H9 (cell line): ENCODE measurements around the gene MED13L. TPM values are rescaled to one million over a fixed set of nuclear protein-coding genes. Genes with fewer than 3 reads are reported as not detected.

Experiments used
- DNase-seq: peaks from one replicate; pipeline ENCODE4 v3.0.0-alpha.2; 2017
- H2AFZ ChIP-seq: one replicate; pipeline ENCODE4 v1.6.1; 2013; ENCODE audit warnings: mild to moderate bottlenecking, low read length, control low read depth, moderate library complexity
- H2AK5ac ChIP-seq: 2 replicates; pipeline ENCODE4 v1.6.1; 2013; ENCODE audit warnings: low read length, control low read depth, mixed read lengths; ENCODE audit not compliant: insufficient read length
- H2BK120ac ChIP-seq: one replicate; pipeline ENCODE4 v1.6.1; 2013; ENCODE audit warnings: low read depth, mild to moderate bottlenecking, low read length, control low read depth, inconsistent platforms; ENCODE audit not compliant: poor library complexity, severe bottlenecking
- H2BK12ac ChIP-seq: 2 replicates; pipeline ENCODE4 v1.6.1; 2013; ENCODE audit warnings: low read length, control low read depth, mixed read lengths, low read depth; ENCODE audit not compliant: insufficient read length
- H2BK15ac ChIP-seq: 2 replicates; pipeline ENCODE4 v1.6.1; 2013; ENCODE audit warnings: low read depth, low read length, control low read depth
- H2BK20ac ChIP-seq: one replicate; pipeline ENCODE4 v1.6.1; 2013; ENCODE audit warnings: low read depth, mild to moderate bottlenecking, low read length, control low read depth, inconsistent platforms; ENCODE audit not compliant: poor library complexity, severe bottlenecking
- H2BK5ac ChIP-seq: 2 replicates; pipeline ENCODE4 v1.6.1; 2013; ENCODE audit warnings: low read length, control low read depth, mixed read lengths; ENCODE audit not compliant: insufficient read length
- H3K14ac ChIP-seq: 2 replicates; pipeline ENCODE4 v1.6.1; 2013; ENCODE audit warnings: low read length, control low read depth; ENCODE audit not compliant: insufficient read depth
- H3K18ac ChIP-seq: 2 replicates; pipeline ENCODE4 v1.6.1; 2013; ENCODE audit warnings: low read depth, mild to moderate bottlenecking, mixed read lengths, low read length, control low read depth; ENCODE audit not compliant: insufficient read length
- H3K23ac ChIP-seq: 2 replicates; pipeline ENCODE4 v1.6.1; 2013; ENCODE audit warnings: low read length, control low read depth, mixed read lengths, low read depth; ENCODE audit not compliant: insufficient read length
- H3K23me2 ChIP-seq: 2 replicates; pipeline ENCODE4 v1.6.1; 2013; ENCODE audit warnings: low read depth, mild to moderate bottlenecking, mixed read lengths, low read length, control low read depth; ENCODE audit not compliant: insufficient read length, poor library complexity, severe bottlenecking
- H3K27ac ChIP-seq: 2 replicates; pipeline ENCODE4 v1.5.1; 2013; ENCODE audit warnings: low read length, control low read depth, mixed read lengths, low read depth; ENCODE audit not compliant: insufficient read length
- H3K27me3 ChIP-seq: 2 replicates; pipeline ENCODE4 v1.6.1; 2013; ENCODE audit warnings: low read length, control low read depth, inconsistent platforms; ENCODE audit not compliant: insufficient read depth
- H3K4ac ChIP-seq: 2 replicates; pipeline ENCODE4 v1.6.1; 2013; ENCODE audit warnings: low read depth, mild to moderate bottlenecking, control low read depth, inconsistent platforms, low read length, moderate library complexity
- H3K4me1 ChIP-seq: 2 replicates; pipeline ENCODE4 v1.6.1; 2013; ENCODE audit warnings: low read length, control low read depth, inconsistent platforms; ENCODE audit not compliant: insufficient read depth
- H3K4me2 ChIP-seq: 2 replicates; pipeline ENCODE4 v1.6.1; 2013; ENCODE audit warnings: low read length, control low read depth, mixed read lengths; ENCODE audit not compliant: insufficient read length, insufficient read depth
- H3K56ac ChIP-seq: 2 replicates; pipeline ENCODE4 v1.6.1; 2013; ENCODE audit warnings: low read depth, mild to moderate bottlenecking, mixed read lengths, low read length, control low read depth; ENCODE audit not compliant: insufficient read length
- H3K79me1 ChIP-seq: 2 replicates; pipeline ENCODE4 v1.6.1; 2013; ENCODE audit warnings: low read depth, mild to moderate bottlenecking, moderate library complexity, low read length, control low read depth, inconsistent platforms; ENCODE audit not compliant: insufficient read depth, poor library complexity, severe bottlenecking
- H3K79me2 ChIP-seq: 2 replicates; pipeline ENCODE4 v1.6.1; 2013; ENCODE audit warnings: low read length, control low read depth, inconsistent platforms; ENCODE audit not compliant: insufficient read depth
- H3K9ac ChIP-seq: 2 replicates; pipeline ENCODE4 v1.6.1; 2013; ENCODE audit warnings: low read length, control low read depth, mixed read lengths; ENCODE audit not compliant: insufficient read length; ENCODE audit errors: extremely low read depth
- H3K9me3 ChIP-seq: one replicate; pipeline ENCODE4 v1.6.1; 2013; ENCODE audit warnings: low read depth, low read length, inconsistent platforms; ENCODE audit not compliant: control insufficient read depth
- H3T11ph ChIP-seq: one replicate; pipeline ENCODE4 v1.6.1; 2013; ENCODE audit warnings: mild to moderate bottlenecking, low read length, control low read depth, inconsistent platforms
- H4K20me1 ChIP-seq: one replicate; pipeline ENCODE4 v1.6.1; 2013; ENCODE audit not compliant: control insufficient read depth, insufficient read length, insufficient read depth
- H4K5ac ChIP-seq: 2 replicates; pipeline ENCODE4 v1.6.1; 2013; ENCODE audit warnings: low read depth, mild to moderate bottlenecking, mixed read lengths, low read length, control low read depth; ENCODE audit not compliant: insufficient read length
- H4K8ac ChIP-seq: replicated peaks from 2 replicates; pipeline ENCODE4 v1.6.1; 2013; ENCODE audit warnings: low read length, control low read depth, mixed read lengths, low read depth; ENCODE audit not compliant: insufficient read length
- H4K91ac ChIP-seq: 2 replicates; pipeline ENCODE4 v1.6.1; 2013; ENCODE audit warnings: low read depth, mild to moderate bottlenecking, moderate library complexity, mixed read lengths, low read length, control low read depth; ENCODE audit not compliant: insufficient read length
- H3K27ac Mint-ChIP-seq, 3 experiments: 2 replicates in 2 of 3; 3 replicates in 1 of 3; pipeline ENCODE4 v1.8.0; 2020 to 2021; ENCODE audit warnings: mixed read lengths in 3 of 3, mild to moderate bottlenecking in 1 of 3, moderate library complexity in 1 of 3
- H3K27me3 Mint-ChIP-seq: 2 replicates; pipeline ENCODE4 v1.8.0; 2021; ENCODE audit warnings: low read depth, mild to moderate bottlenecking, moderate library complexity, mixed read lengths
- H3K36me3 Mint-ChIP-seq, 3 experiments: 2 replicates in 2 of 3; 3 replicates in 1 of 3; pipeline ENCODE4 v1.8.0; 2020 to 2021; ENCODE audit warnings: low read depth in 3 of 3, mixed read lengths in 3 of 3; ENCODE audit not compliant: insufficient read depth in 1 of 3
- H3K4me1 Mint-ChIP-seq, 2 experiments: 2 replicates each; pipeline ENCODE4 v1.8.0; 2020; ENCODE audit warnings: mixed read lengths in 2 of 2
- H3K4me3 Mint-ChIP-seq, 2 experiments: 2 replicates in 1 of 2; 3 replicates in 1 of 2; pipeline ENCODE4 v1.8.0; 2020 to 2021; ENCODE audit warnings: mild to moderate bottlenecking in 2 of 2, mixed read lengths in 2 of 2, moderate library complexity in 1 of 2
- H3K9me3 Mint-ChIP-seq, 2 experiments: 2 replicates in 1 of 2; 3 replicates in 1 of 2; pipeline ENCODE4 v1.8.0; 2020; ENCODE audit warnings: mild to moderate bottlenecking in 2 of 2, mixed read lengths in 2 of 2, moderate library complexity in 1 of 2
- total RNA-seq: library from RNA; stranded (reverse); gene quantifications from 2 replicates; pipeline ENCODE4 v1.2.1, GENCODE V29; 2021
- TF ChIP-seq, protein P1 (sequence below): fragments of 200-600 bp; sonication (generic); conservative IDR thresholded peaks from 3 replicates; pipeline ENCODE4 v1.8.0; 2021; ENCODE audit warnings: antibody characterized with exemption, mild to moderate bottlenecking

The MED13L gene
- total RNA-seq, 1 experiment from 2014 or later: 52.4 TPM

DNA sequence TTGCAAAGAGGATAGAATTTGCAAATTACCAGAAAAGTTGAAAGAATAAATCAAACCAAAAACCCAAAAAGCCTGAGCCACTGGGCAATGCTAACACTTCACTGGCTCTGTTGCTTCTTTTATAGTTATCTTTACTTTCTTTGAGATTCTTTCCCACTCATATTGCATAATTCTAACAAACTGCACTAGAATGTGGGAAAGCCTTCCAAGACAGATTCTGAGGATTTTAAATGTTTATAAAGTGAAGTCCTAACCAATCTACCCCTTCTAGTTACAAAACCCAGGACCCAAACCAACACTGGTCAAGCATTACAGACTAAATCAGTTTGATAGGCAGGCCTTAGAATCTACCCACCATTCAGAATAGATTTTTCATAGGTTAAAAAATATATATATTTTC lies 150.9 kb downstream of the MED13L start:
- H3K27me3 ChIP-seq: no peaks in the 10 kb centered on the region
- peaks cover 5% of the 10 kb centered on the region for H3K79me1 ChIP-seq
- no peak overlapping the region for H2BK15ac ChIP-seq
- DNase-seq: no peak
- H4K8ac ChIP-seq: no peak overlapping the region
- H4K91ac ChIP-seq: no peak overlapping the region
- H3K4me2 ChIP-seq: no peak overlapping the region
- H3K4ac ChIP-seq: no peak overlapping the region
- H3K4me3 Mint-ChIP-seq: no peak overlapping the region
- H4K20me1 ChIP-seq: no peaks in the 10 kb centered on the region
- H3K18ac ChIP-seq: no peak overlapping the region
- H3K4me1 Mint-ChIP-seq: peaks cover 58 to 63% of the 10 kb centered on the region in 2 experiments
- no peak overlapping the region for H3K23ac ChIP-seq
- no peak overlapping the region for H3K14ac ChIP-seq
- no peak overlapping the region for H2AK5ac ChIP-seq
- H3K9me3 Mint-ChIP-seq: no peaks in the 10 kb centered on the region
- peak overlapping the region in 1 of 3 experiments; percentile 63; a peak in 1 of 7 replicates for H3K27ac Mint-ChIP-seq
- TF ChIP-seq, protein P1, sequence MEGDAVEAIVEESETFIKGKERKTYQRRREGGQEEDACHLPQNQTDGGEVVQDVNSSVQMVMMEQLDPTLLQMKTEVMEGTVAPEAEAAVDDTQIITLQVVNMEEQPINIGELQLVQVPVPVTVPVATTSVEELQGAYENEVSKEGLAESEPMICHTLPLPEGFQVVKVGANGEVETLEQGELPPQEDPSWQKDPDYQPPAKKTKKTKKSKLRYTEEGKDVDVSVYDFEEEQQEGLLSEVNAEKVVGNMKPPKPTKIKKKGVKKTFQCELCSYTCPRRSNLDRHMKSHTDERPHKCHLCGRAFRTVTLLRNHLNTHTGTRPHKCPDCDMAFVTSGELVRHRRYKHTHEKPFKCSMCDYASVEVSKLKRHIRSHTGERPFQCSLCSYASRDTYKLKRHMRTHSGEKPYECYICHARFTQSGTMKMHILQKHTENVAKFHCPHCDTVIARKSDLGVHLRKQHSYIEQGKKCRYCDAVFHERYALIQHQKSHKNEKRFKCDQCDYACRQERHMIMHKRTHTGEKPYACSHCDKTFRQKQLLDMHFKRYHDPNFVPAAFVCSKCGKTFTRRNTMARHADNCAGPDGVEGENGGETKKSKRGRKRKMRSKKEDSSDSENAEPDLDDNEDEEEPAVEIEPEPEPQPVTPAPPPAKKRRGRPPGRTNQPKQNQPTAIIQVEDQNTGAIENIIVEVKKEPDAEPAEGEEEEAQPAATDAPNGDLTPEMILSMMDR: no peak
- no peak overlapping the region for H3K56ac ChIP-seq
- no peaks in the 10 kb centered on the region for H3K9me3 ChIP-seq
- no peak overlapping the region for H4K5ac ChIP-seq
- no peaks in the 10 kb centered on the region for H3K23me2 ChIP-seq
- no peak overlapping the region for H2AFZ ChIP-seq
- peaks cover 2% of the 10 kb centered on the region; the same call in 1 of the 2 replicates for H3K79me2 ChIP-seq
- H3K27ac ChIP-seq: no peak overlapping the region
- H3K4me1 ChIP-seq: peaks cover 10% of the 10 kb centered on the region
- no peak overlapping the region for H2BK20ac ChIP-seq
- H3K27me3 Mint-ChIP-seq: no peaks in the 10 kb centered on the region
- H2BK5ac ChIP-seq: no peak overlapping the region
- no peak overlapping the region for H3K9ac ChIP-seq
- H3K36me3 Mint-ChIP-seq: no peaks in the 10 kb centered on the region
- no peak overlapping the region for H2BK12ac ChIP-seq
- H3T11ph ChIP-seq: no peak overlapping the region
- H2BK120ac ChIP-seq: no peak overlapping the region
